ENCODE results near the gene CNPY1.

DNA sequence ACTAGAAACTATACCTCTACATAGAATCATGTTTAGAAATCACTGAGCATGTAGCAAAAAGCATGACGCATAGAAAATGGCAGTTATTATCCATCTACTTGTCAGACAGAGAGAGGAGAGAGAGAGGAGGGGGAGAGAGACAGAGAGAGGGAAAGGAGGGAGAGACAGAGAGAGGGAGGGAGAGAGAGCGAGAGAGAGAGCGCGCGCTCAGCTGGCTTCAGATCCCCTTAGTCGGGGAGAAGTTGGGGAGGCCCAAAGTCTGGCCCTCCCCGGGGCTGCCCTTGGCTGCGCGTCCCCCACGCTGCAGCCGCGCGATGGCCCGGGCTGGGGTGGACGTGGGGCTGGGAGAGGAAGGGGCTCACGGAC, 37.0 kb downstream of the CNPY1 start:
- TF ChIP-seq, protein P1, sequence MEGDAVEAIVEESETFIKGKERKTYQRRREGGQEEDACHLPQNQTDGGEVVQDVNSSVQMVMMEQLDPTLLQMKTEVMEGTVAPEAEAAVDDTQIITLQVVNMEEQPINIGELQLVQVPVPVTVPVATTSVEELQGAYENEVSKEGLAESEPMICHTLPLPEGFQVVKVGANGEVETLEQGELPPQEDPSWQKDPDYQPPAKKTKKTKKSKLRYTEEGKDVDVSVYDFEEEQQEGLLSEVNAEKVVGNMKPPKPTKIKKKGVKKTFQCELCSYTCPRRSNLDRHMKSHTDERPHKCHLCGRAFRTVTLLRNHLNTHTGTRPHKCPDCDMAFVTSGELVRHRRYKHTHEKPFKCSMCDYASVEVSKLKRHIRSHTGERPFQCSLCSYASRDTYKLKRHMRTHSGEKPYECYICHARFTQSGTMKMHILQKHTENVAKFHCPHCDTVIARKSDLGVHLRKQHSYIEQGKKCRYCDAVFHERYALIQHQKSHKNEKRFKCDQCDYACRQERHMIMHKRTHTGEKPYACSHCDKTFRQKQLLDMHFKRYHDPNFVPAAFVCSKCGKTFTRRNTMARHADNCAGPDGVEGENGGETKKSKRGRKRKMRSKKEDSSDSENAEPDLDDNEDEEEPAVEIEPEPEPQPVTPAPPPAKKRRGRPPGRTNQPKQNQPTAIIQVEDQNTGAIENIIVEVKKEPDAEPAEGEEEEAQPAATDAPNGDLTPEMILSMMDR (IDR thresholded peaks at IDR 0.05; ENCODE audit: insufficient read depth, low read length): no peak
- no peak for TF ChIP-seq REST (IDR thresholded peaks at IDR 0.05; ENCODE audit: insufficient replicate concordance, low read depth)
- TF ChIP-seq POLR2AphosphoS5 (IDR thresholded peaks at IDR 0.05; ENCODE audit: low read depth): no peak
- no peak for TF ChIP-seq GABPA (IDR thresholded peaks at IDR 0.05; ENCODE audit: low read depth)
